ENCODE measurements around the gene OR52N4.

DNA sequence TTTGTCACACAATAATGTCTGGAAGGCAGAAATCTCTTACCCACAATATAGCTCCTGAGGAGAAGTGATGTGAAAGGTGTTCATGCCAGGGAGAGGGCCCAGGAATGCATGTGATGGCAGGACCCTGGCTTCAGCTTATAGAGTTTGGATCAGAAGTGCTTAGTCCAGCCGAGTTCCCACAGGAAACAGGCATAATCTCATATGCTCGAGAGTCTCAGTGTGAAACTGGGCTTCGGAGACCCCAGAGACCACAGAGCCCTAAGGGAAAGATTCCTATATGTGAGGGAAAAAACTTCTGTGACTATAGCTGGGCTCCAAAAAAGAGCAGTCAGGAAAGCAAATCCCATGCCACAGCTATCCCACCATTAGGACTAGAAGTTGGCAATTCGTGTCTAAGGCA lies 29.2 kb downstream of the OR52N4 start, which contains the start of gene OR52N5:
- TF ChIP-seq, protein P1, sequence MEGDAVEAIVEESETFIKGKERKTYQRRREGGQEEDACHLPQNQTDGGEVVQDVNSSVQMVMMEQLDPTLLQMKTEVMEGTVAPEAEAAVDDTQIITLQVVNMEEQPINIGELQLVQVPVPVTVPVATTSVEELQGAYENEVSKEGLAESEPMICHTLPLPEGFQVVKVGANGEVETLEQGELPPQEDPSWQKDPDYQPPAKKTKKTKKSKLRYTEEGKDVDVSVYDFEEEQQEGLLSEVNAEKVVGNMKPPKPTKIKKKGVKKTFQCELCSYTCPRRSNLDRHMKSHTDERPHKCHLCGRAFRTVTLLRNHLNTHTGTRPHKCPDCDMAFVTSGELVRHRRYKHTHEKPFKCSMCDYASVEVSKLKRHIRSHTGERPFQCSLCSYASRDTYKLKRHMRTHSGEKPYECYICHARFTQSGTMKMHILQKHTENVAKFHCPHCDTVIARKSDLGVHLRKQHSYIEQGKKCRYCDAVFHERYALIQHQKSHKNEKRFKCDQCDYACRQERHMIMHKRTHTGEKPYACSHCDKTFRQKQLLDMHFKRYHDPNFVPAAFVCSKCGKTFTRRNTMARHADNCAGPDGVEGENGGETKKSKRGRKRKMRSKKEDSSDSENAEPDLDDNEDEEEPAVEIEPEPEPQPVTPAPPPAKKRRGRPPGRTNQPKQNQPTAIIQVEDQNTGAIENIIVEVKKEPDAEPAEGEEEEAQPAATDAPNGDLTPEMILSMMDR (IDR thresholded peaks at IDR 0.05; ENCODE audit: low read depth, low read length, missing input control): no peak
- TF ChIP-seq HNF4G (IDR thresholded peaks at IDR 0.05): no peak
- no peak for TF ChIP-seq GABPA (IDR thresholded peaks at IDR 0.05 in 1 of 2, conservative IDR thresholded peaks at IDR 0.05 in 1 of 2)
- TF ChIP-seq, protein P2, sequence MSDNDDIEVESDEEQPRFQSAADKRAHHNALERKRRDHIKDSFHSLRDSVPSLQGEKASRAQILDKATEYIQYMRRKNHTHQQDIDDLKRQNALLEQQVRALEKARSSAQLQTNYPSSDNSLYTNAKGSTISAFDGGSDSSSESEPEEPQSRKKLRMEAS (IDR thresholded peaks at IDR 0.05): no peak

All from liver (tissue), 3 donors.